Measurements from ENCODE around the gene MID1. TPM values are rescaled to one million over a fixed set of nuclear protein-coding genes. Genes with fewer than 3 reads are reported as not detected.

MID1 gene
- total RNA-seq, 1 experiment from 2014 or later: 79.5 TPM

DNA sequence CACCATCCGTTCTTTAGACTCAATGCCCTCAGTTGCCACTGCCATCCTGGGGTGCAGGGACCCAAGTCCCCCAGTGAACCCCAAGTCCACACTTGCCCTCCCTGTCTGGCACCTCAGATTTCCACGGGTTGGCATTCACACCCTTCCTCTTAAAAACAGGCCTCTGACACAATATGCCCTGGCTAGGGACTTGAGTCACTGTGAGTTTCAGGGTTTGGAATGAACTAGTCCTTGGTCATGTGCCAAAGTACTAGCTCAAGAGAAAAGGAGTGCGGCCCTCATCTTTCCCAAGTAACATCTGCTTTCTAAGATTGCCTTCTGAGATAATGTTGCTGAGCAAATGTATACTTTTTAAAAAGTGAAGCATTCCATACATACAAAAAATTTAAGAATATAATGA is 134.0 kb downstream of the MID1 start:
- no peaks in the 10 kb centered on the region for H3K36me3 ChIP-seq (ENCODE audit: low read depth)
- no peaks in the 10 kb centered on the region for H3F3A ChIP-seq (ENCODE audit: insufficient read depth, low read depth)
- H4K20me1 ChIP-seq (ENCODE audit: insufficient read depth): no peaks in the 10 kb centered on the region
- H2AFZ ChIP-seq: no peak overlapping the region
- no peak overlapping the region for H3K4me2 ChIP-seq
- no TSS peak for BruUV-seq (replicated peaks)
- no peak overlapping the region for H3K4me3 ChIP-seq
- no peaks in the 10 kb centered on the region for H3K4me1 ChIP-seq (replicated peaks; ENCODE audit: insufficient read depth)
- no peak overlapping the region for H3K27ac ChIP-seq
- H3K9me3 ChIP-seq (ENCODE audit: insufficient read depth, low read depth): no peaks in the 10 kb centered on the region
- intact Hi-C loops (cut with micrococcal nuclease; ENCODE audit: unreplicated experiment): no loop called here
- H3K9me2 ChIP-seq (ENCODE audit: insufficient read depth): no peaks in the 10 kb centered on the region
- DNase-seq: no peak
- no peaks in the 10 kb centered on the region for H3K27me3 ChIP-seq (ENCODE audit: insufficient read depth, low read depth)
- H3K79me2 ChIP-seq (ENCODE audit: low read depth): no peaks in the 10 kb centered on the region
- TF ChIP-seq, protein P1, sequence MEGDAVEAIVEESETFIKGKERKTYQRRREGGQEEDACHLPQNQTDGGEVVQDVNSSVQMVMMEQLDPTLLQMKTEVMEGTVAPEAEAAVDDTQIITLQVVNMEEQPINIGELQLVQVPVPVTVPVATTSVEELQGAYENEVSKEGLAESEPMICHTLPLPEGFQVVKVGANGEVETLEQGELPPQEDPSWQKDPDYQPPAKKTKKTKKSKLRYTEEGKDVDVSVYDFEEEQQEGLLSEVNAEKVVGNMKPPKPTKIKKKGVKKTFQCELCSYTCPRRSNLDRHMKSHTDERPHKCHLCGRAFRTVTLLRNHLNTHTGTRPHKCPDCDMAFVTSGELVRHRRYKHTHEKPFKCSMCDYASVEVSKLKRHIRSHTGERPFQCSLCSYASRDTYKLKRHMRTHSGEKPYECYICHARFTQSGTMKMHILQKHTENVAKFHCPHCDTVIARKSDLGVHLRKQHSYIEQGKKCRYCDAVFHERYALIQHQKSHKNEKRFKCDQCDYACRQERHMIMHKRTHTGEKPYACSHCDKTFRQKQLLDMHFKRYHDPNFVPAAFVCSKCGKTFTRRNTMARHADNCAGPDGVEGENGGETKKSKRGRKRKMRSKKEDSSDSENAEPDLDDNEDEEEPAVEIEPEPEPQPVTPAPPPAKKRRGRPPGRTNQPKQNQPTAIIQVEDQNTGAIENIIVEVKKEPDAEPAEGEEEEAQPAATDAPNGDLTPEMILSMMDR (conservative IDR thresholded peaks at IDR 0.05): no peak
- no peak for TF ChIP-seq EZH2 (IDR thresholded peaks at IDR 0.05; ENCODE audit: low read depth)
- POLR2A ChIA-PET (ENCODE audit: unreplicated experiment): no interaction called here
- CTCF ChIA-PET: no interaction called here

DNA sequence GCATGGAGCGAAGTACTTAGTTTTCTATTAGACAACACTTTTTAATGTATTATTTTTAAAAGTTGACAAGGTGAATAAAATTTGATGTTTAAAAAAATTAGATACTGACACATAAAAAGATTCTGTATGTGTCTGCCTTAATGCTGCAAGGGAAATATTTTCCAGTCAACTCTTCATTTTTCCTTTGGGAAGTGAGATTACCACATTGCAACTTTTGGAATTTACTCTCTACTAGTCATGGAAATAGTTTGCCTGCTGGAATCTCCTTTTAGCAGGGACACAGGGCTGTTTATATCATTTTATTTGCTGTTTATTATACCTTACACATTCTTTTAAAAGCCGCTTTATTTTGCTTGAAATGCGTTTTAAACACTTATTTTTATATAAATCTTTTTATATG is 135.1 kb downstream of the MID1 start:
- no peaks in the 10 kb centered on the region for H3K27me3 ChIP-seq (ENCODE audit: insufficient read depth, low read depth)
- intact Hi-C loops (cut with micrococcal nuclease; ENCODE audit: unreplicated experiment): no loop called here
- no peak for TF ChIP-seq EZH2 (IDR thresholded peaks at IDR 0.05; ENCODE audit: low read depth)
- TF ChIP-seq, protein P1 (conservative IDR thresholded peaks at IDR 0.05): no peak
- DNase-seq: no peak
- H3K9me2 ChIP-seq (ENCODE audit: insufficient read depth): no peaks in the 10 kb centered on the region
- BruUV-seq (replicated peaks): no TSS peak
- CTCF ChIA-PET: no interaction called here
- H3K36me3 ChIP-seq (ENCODE audit: low read depth): no peaks in the 10 kb centered on the region
- H4K20me1 ChIP-seq (ENCODE audit: insufficient read depth): no peaks in the 10 kb centered on the region
- H3K9me3 ChIP-seq (ENCODE audit: insufficient read depth, low read depth): no peaks in the 10 kb centered on the region
- POLR2A ChIA-PET (ENCODE audit: unreplicated experiment): no interaction called here
- H3K4me2 ChIP-seq: no peak overlapping the region
- H3K4me3 ChIP-seq: no peak overlapping the region
- H2AFZ ChIP-seq: no peak overlapping the region
- no peaks in the 10 kb centered on the region for H3K4me1 ChIP-seq (replicated peaks; ENCODE audit: insufficient read depth)
- H3K27ac ChIP-seq: no peak overlapping the region
- H3K79me2 ChIP-seq (ENCODE audit: low read depth): no peaks in the 10 kb centered on the region
- no peaks in the 10 kb centered on the region for H3F3A ChIP-seq (ENCODE audit: insufficient read depth, low read depth)

DNA sequence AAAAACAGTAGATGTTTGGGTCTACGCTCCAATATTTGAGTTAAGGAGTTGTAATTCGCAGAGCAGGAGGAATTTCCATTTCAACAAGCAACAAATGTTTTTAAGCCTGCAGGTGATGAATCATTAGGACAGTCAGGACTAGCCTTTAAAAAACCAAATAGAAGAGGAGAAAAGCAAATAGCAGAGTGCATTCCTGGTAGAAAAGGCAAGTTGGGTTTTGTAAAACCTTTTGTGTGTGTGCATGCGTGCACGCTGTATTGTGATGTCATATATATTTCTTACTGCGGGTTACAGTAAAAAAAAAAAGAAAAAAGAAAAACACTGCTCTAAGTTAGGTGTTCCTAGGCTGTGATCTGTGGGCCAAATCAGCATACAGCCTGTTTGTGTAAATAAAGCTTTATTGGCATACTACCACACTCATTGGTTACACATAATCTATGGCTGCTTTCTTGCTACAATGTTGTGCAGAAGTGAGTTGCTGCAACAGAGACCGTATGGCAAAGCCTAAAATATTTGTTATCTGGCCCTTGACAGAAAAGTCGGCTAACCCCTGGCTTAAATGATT is 135.6 kb downstream of the MID1 start:
- no peaks in the 10 kb centered on the region for H3K4me1 ChIP-seq (replicated peaks; ENCODE audit: insufficient read depth)
- no peaks in the 10 kb centered on the region for H3K27me3 ChIP-seq (ENCODE audit: insufficient read depth, low read depth)
- BruUV-seq (replicated peaks): no TSS peak
- no peak overlapping the region for H2AFZ ChIP-seq
- no peaks in the 10 kb centered on the region for H3K79me2 ChIP-seq (ENCODE audit: low read depth)
- H3K9me3 ChIP-seq (ENCODE audit: insufficient read depth, low read depth): no peaks in the 10 kb centered on the region
- CTCF ChIA-PET: no interaction called here
- no peaks in the 10 kb centered on the region for H3F3A ChIP-seq (ENCODE audit: insufficient read depth, low read depth)
- H3K4me3 ChIP-seq: no peak overlapping the region
- no peaks in the 10 kb centered on the region for H3K36me3 ChIP-seq (ENCODE audit: low read depth)
- no peak for DNase-seq
- no peaks in the 10 kb centered on the region for H3K9me2 ChIP-seq (ENCODE audit: insufficient read depth)
- POLR2A ChIA-PET (ENCODE audit: unreplicated experiment): no interaction called here
- no peak for TF ChIP-seq EZH2 (IDR thresholded peaks at IDR 0.05; ENCODE audit: low read depth)
- TF ChIP-seq, protein P1 (conservative IDR thresholded peaks at IDR 0.05): no peak
- H4K20me1 ChIP-seq (ENCODE audit: insufficient read depth): no peaks in the 10 kb centered on the region
- no peak overlapping the region for H3K27ac ChIP-seq
- intact Hi-C loops (cut with micrococcal nuclease; ENCODE audit: unreplicated experiment): no loop called here
- H3K4me2 ChIP-seq: no peak overlapping the region

All from PC-9 (cell line).